ENCODE measurements around the gene KPNA6.
"Not testable (repeated sequence)": the region's sequence is repeated elsewhere in the genome, so short reads cannot be mapped to it uniquely, and the experiment has no call there.

KPNA6 gene

DNA sequence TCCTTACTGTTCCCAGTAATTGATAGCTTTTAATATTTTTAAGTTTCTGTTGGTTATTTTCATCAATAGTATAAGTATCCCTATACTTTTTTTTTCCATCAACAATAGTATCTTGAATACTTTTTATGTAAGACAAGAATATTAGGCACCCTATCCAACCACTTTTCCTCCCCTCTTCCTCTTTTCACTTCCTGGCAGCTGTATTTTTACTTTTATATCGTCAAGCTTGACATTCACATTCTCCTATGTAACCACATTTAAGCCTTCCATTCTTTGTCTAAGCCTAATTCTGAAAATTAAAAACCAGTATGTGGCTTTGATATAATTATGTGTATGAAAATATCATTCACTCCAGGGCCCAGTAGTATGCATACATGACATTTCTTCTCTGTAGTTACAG, 25.8 kb upstream of the KPNA6 start:
- Histone ChIP-seq H3K79me2 (ENCODE audit: low read length) (no peaks in the 10 kb centered on the region), H3K27ac (ENCODE audit: low read length) (no peak overlapping the region), H3K9me3 (replicated peaks; ENCODE audit: insufficient read depth, low read length) (no peaks in the 10 kb centered on the region), H3K9ac (ENCODE audit: low read length) (no peak overlapping the region), H3K27me3 (replicated peaks; ENCODE audit: insufficient read depth, low read length) (no peaks in the 10 kb centered on the region), H3F3A (ENCODE audit: insufficient read depth, low read length) (no peaks in the 10 kb centered on the region), H3K9me2 (replicated peaks; ENCODE audit: insufficient read depth, low read length) (no peaks in the 10 kb centered on the region), H2AFZ (ENCODE audit: low read length) (no peak overlapping the region), H4K20me1 (ENCODE audit: insufficient read depth, low read length) (no peaks in the 10 kb centered on the region), H3K4me2 (ENCODE audit: low read depth, low read length) (no peak overlapping the region), H3K36me3 (replicated peaks; ENCODE audit: insufficient read depth, low read length) (no peaks in the 10 kb centered on the region; the same call in 1 of the 2 replicates), H3K4me3 (ENCODE audit: low read length) (no peak overlapping the region), H3K4me1 (ENCODE audit: low read length) (no peaks in the 10 kb centered on the region)
- no peak for DNase-seq
- no peak for TF ChIP-seq CTCF (IDR thresholded peaks at IDR 0.05; ENCODE audit: low read length)
- TF ChIP-seq EZH2phosphoT487 (IDR thresholded peaks at IDR 0.05; ENCODE audit: low read length): no peak
- TF ChIP-seq EZH2 (optimal IDR thresholded peaks at IDR 0.05; ENCODE audit: low read depth, low read length): no peak

- H3K36me3 ChIP-seq (replicated peaks; ENCODE audit: insufficient read depth, low read length); H3K9me3 ChIP-seq (replicated peaks; ENCODE audit: insufficient read depth, low read length): not testable (repeated sequence)
Measured at GRCh38 chr1:32086381-32086780, 21.5 kb upstream of the KPNA6 start.

GRCh38 chr1:32091176-32091575, 16.7 kb upstream of the KPNA6 start:
- H3K36me3 ChIP-seq (replicated peaks; ENCODE audit: insufficient read depth, low read length): no peaks in the 10 kb centered on the region; the same call in 1 of the 2 replicates

More at GRCh38 chr1:32086381-32086780, 21.5 kb upstream of the KPNA6 start:
- not testable (repeated sequence) for H3K27me3 ChIP-seq (replicated peaks; ENCODE audit: insufficient read depth, low read length); H3K79me2 ChIP-seq (ENCODE audit: low read length); H3K4me1 ChIP-seq (ENCODE audit: low read length); DNase-seq; H3F3A ChIP-seq (ENCODE audit: insufficient read depth, low read length); H4K20me1 ChIP-seq (ENCODE audit: insufficient read depth, low read length); H3K4me3 ChIP-seq (ENCODE audit: low read length); H3K27ac ChIP-seq (ENCODE audit: low read length); H3K9me2 ChIP-seq (replicated peaks; ENCODE audit: insufficient read depth, low read length); H3K9ac ChIP-seq (ENCODE audit: low read length); H3K4me2 ChIP-seq (ENCODE audit: low read depth, low read length); H2AFZ ChIP-seq (ENCODE audit: low read length)

More at GRCh38 chr1:32091176-32091575, 16.7 kb upstream of the KPNA6 start:
- Histone ChIP-seq H4K20me1 (ENCODE audit: insufficient read depth, low read length) (no peaks in the 10 kb centered on the region), H3K9me3 (replicated peaks; ENCODE audit: insufficient read depth, low read length) (no peaks in the 10 kb centered on the region), H3K27ac (ENCODE audit: low read length) (no peak overlapping the region), H3K4me3 (ENCODE audit: low read length) (no peak overlapping the region), H2AFZ (ENCODE audit: low read length) (no peak overlapping the region), H3F3A (ENCODE audit: insufficient read depth, low read length) (no peaks in the 10 kb centered on the region), H3K4me1 (ENCODE audit: low read length) (no peaks in the 10 kb centered on the region), H3K27me3 (replicated peaks; ENCODE audit: insufficient read depth, low read length) (no peaks in the 10 kb centered on the region), H3K79me2 (ENCODE audit: low read length) (no peaks in the 10 kb centered on the region), H3K4me2 (ENCODE audit: low read depth, low read length) (no peak overlapping the region), H3K9ac (ENCODE audit: low read length) (no peak overlapping the region), H3K9me2 (replicated peaks; ENCODE audit: insufficient read depth, low read length) (no peaks in the 10 kb centered on the region)
- DNase-seq: no peak
- TF ChIP-seq CTCF (IDR thresholded peaks at IDR 0.05; ENCODE audit: low read length): no peak
- no peak for TF ChIP-seq EZH2 (optimal IDR thresholded peaks at IDR 0.05; ENCODE audit: low read depth, low read length)
- no peak for TF ChIP-seq EZH2phosphoT487 (IDR thresholded peaks at IDR 0.05; ENCODE audit: low read length)
